ENCODE measurements around the gene IQSEC1. TPM values are rescaled to one million over a fixed set of nuclear protein-coding genes. Genes with fewer than 3 reads are reported as not detected.

IQSEC1 gene
- total RNA-seq, 3 donors from 2014 or later, result 26.9 to 45.4 (median 26.9) TPM

GRCh38 chr3:13039213-13039896 is 33.9 kb downstream of the IQSEC1 start:
- DNase-seq (ENCODE audit: low spot score in 2 of 2), result no peak
- Histone ChIP-seq H3K36me3 (no peaks in the 10 kb centered on the region), H3K27me3 (no peaks in the 10 kb centered on the region), H3K4me1 (no peaks in the 10 kb centered on the region), H3K4me3 (peak overlapping the region in 1 of 3 donors; percentile 39), H3K27ac (no peak overlapping the region), H3K9me3 (no peaks in the 10 kb centered on the region)
- intact Hi-C loops (cut with DNase I; ENCODE audit: low total_unique reads), result no loop called here
- no peak for TF ChIP-seq CTCF (IDR thresholded peaks at IDR 0.05)

GRCh38 chr3:13037458-13038117 is 35.6 kb downstream of the IQSEC1 start:
- Histone ChIP-seq H3K9me3 (no peaks in the 10 kb centered on the region), H3K4me3 (no peak overlapping the region), H3K27me3 (no peaks in the 10 kb centered on the region), H3K4me1 (no peaks in the 10 kb centered on the region), H3K27ac (no peak overlapping the region), H3K36me3 (no peaks in the 10 kb centered on the region)
- no peak for TF ChIP-seq POLR2A (IDR thresholded peaks at IDR 0.05)
- no peak for TF ChIP-seq CTCF (IDR thresholded peaks at IDR 0.05)
- TF ChIP-seq POLR2AphosphoS5 (IDR thresholded peaks at IDR 0.05), result no peak
- intact Hi-C loops (cut with DNase I; ENCODE audit: low total_unique reads), result no loop called here
- DNase-seq (ENCODE audit: low spot score in 2 of 2), result no peak

- intact Hi-C loops (cut with DNase I; ENCODE audit: low total_unique reads), result no loop called here
- DNase-seq (ENCODE audit: low spot score in 2 of 2), result no peak
- no peaks in the 10 kb centered on the region for H3K27me3 ChIP-seq
These were observed 38.4 kb downstream of the IQSEC1 start for GRCh38 chr3:13034861-13035260.

GRCh38 chr3:13034109-13034800 is 39.0 kb downstream of the IQSEC1 start:
- no peak for DNase-seq (ENCODE audit: low spot score in 2 of 2)
- TF ChIP-seq POLR2AphosphoS5 (IDR thresholded peaks at IDR 0.05) (no peak), CTCF (IDR thresholded peaks at IDR 0.05) (no peak), POLR2A (IDR thresholded peaks at IDR 0.05) (no peak)
- Histone ChIP-seq H3K4me1 (no peaks in the 10 kb centered on the region), H3K36me3 (no peaks in the 10 kb centered on the region), H3K27me3 (no peaks in the 10 kb centered on the region), H3K4me3 (no peak overlapping the region), H3K27ac (no peak overlapping the region), H3K9me3 (no peaks in the 10 kb centered on the region)
- intact Hi-C loops (cut with DNase I; ENCODE audit: low total_unique reads), result no loop called here

More at GRCh38 chr3:13034861-13035260, 38.4 kb downstream of the IQSEC1 start:
- no peak overlapping the region for H3K4me3 ChIP-seq
- H3K4me1 ChIP-seq, result no peaks in the 10 kb centered on the region
- TF ChIP-seq CTCF (IDR thresholded peaks at IDR 0.05), result no peak
- no peak for TF ChIP-seq POLR2A (IDR thresholded peaks at IDR 0.05)
- no peak for TF ChIP-seq POLR2AphosphoS5 (IDR thresholded peaks at IDR 0.05)
- H3K9me3 ChIP-seq, result no peaks in the 10 kb centered on the region
- H3K27ac ChIP-seq, result no peak overlapping the region
- no peaks in the 10 kb centered on the region for H3K36me3 ChIP-seq

- Histone ChIP-seq H3K4me1 (no peaks in the 10 kb centered on the region), H3K4me3 (no peak overlapping the region), H3K9me3 (no peaks in the 10 kb centered on the region), H3K27ac (no peak overlapping the region), H3K27me3 (no peaks in the 10 kb centered on the region), H3K36me3 (no peaks in the 10 kb centered on the region)
- intact Hi-C loops (cut with DNase I; ENCODE audit: low total_unique reads), result no loop called here
- TF ChIP-seq CTCF (IDR thresholded peaks at IDR 0.05) (no peak), POLR2AphosphoS5 (IDR thresholded peaks at IDR 0.05) (no peak), POLR2A (IDR thresholded peaks at IDR 0.05) (no peak)
- DNase-seq (ENCODE audit: low spot score in 2 of 2), result no peak
These were observed 41.0 kb downstream of the IQSEC1 start for GRCh38 chr3:13032206-13032605.

All from breast epithelium (tissue), 4 donors.